CD4-positive, alpha-beta memory T cell (primary cell): ENCODE measurements around the gene PEF1. TPM values are rescaled to one million over a fixed set of nuclear protein-coding genes. Genes with fewer than 3 reads are reported as not detected.

Experiments used
- CTCF ChIA-PET: fragments of 350-600 bp; sonication (Branson Sonifier 250); formaldehyde crosslinking; loops from one replicate; lab custom pipeline; 2021; ENCODE audit warnings: inconsistent platforms; ENCODE audit not compliant: partially characterized antibody; lab: Charles Lee
- POLR2A ChIA-PET: fragments of 350-600 bp; sonication (Branson Sonifier 250); formaldehyde crosslinking; loops from one replicate; lab custom pipeline; 2021; ENCODE audit not compliant: partially characterized antibody; lab: Charles Lee
- DNase-seq, 5 donors: peaks; one replicate each; pipeline versions ENCODE4 v3.0.0 to v3.0.0-alpha.2; 2020 to 2022; ENCODE audit warnings: mixed read lengths in 1 of 5
- H3K27ac ChIP-seq: one replicate; pipeline ENCODE4 v1.7.0; 2013; ENCODE audit warnings: low read depth, low read length
- H3K27me3 ChIP-seq: 2 replicates; pipeline ENCODE4 v1.7.0; 2013; ENCODE audit warnings: mild to moderate bottlenecking, low read length, moderate library complexity; ENCODE audit not compliant: insufficient read depth
- H3K36me3 ChIP-seq: 2 replicates; pipeline ENCODE4 v1.7.0; 2013; ENCODE audit warnings: mild to moderate bottlenecking, low read length, moderate library complexity; ENCODE audit not compliant: insufficient read depth
- H3K4me1 ChIP-seq: 2 replicates; pipeline ENCODE4 v1.7.0; 2013; ENCODE audit warnings: mild to moderate bottlenecking, low read length, moderate library complexity; ENCODE audit not compliant: insufficient read depth
- H3K4me3 ChIP-seq, 2 donors: one replicate each; pipeline ENCODE4 v1.7.0; 2013; ENCODE audit warnings: low read length in 2 of 2, mild to moderate bottlenecking in 1 of 2
- H3K9me3 ChIP-seq, 2 donors: one replicate each; pipeline ENCODE4 v1.7.0; 2013; ENCODE audit warnings: low read length in 2 of 2, control low read depth in 1 of 2; ENCODE audit not compliant: control insufficient read depth in 1 of 2
- H3K27ac Mint-ChIP-seq, 7 donors: one replicate each; pipeline ENCODE4 v1.8.0; 2020 to 2021; ENCODE audit warnings: mixed read lengths in 7 of 7, mild to moderate bottlenecking in 6 of 7, inconsistent platforms in 3 of 7, moderate library complexity in 3 of 7
- H3K27me3 Mint-ChIP-seq, 2 donors: one replicate each; pipeline ENCODE4 v1.8.0; 2020 to 2021; ENCODE audit warnings: mixed read lengths in 2 of 2
- H3K36me3 Mint-ChIP-seq, 2 donors: one replicate each; pipeline ENCODE4 v1.8.0; 2020 to 2021; ENCODE audit warnings: mixed read lengths in 2 of 2, inconsistent platforms in 1 of 2, mild to moderate bottlenecking in 1 of 2
- H3K4me1 Mint-ChIP-seq, 4 donors: one replicate each; pipeline ENCODE4 v1.8.0; 2020 to 2021; ENCODE audit warnings: mixed read lengths in 4 of 4, mild to moderate bottlenecking in 1 of 4
- H3K4me3 Mint-ChIP-seq, 8 donors: one replicate each; pipeline ENCODE4 v1.8.0; 2020 to 2021; ENCODE audit warnings: mixed read lengths in 8 of 8, mild to moderate bottlenecking in 7 of 8, moderate library complexity in 6 of 8, inconsistent platforms in 3 of 8
- H3K9me3 Mint-ChIP-seq, 8 donors: one replicate each; pipeline ENCODE4 v1.8.0; 2020 to 2021; ENCODE audit warnings: mixed read lengths in 8 of 8, mild to moderate bottlenecking in 5 of 8, inconsistent platforms in 3 of 8, moderate library complexity in 1 of 8
- intact Hi-C: fragments of 100-400 bp; cut with micrococcal nuclease; formaldehyde crosslinking; loops from one replicate; pipeline ENCODE4 v1.15.1; 2023
- polyA plus RNA-seq, 2 donors: library from polyadenylated mRNA; unstranded; fragments of 300-500 nt; fragmentation: Illumina TruSeq; gene quantifications; one replicate each; pipeline ENCODE4 v1.2.3, GENCODE V29; 2021
- total RNA-seq, 2 experiments: library from RNA; stranded (reverse); gene quantifications; one replicate each; pipeline ENCODE4 v1.2.3, GENCODE V29; 2021

Gene PEF1
- total and polyA plus RNA-seq, 4 experiments from 2014 or later: 39.1 to 124 (median 63.2) TPM

DNA sequence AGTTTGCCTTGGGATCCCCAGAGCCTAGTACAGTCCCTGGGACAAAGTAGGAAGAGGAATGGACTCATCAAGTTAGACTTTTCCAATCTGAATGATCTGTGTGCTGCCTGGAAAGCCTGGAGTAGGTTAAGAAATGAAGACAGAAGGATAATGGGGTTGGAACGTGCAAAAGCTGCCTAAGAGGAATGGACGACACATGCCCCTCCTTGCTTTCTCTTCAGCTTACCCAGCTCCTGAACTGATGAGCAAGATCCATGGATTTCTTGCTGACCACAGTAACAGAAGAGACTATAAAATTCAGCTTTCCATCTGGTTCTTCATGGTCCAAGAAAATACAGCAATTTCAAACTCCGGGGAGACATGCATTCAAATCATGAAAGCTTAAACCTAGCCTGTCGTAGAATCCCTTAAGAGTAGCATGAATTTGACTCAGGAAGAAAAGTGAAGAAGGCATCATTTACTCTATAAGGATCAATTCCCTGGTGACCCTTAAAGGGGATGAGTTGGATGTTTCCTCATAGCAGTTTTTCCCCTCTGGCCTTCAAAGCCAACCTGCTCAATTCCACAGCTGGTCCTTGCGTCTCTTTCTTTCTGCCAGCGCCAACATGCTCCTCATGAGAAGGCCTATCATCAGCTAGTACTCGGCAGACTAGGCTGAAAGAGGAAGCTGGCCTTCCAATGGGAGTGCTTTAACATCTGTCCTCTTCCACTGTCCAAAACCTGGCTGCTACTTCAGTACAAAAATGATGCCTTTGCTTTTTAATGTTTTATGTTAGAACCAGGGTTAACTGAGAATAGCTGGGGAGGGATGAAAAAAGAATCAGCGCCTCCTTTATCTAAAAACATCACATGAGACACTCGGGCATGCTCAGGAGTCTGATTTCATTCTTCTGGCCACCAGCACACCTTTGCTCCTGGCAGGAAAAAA, 5.7 kb upstream of the PEF1 start:
- ChIA-PET POLR2A (no interaction called here), CTCF (interaction anchor here (0.9 to 1.5 kb wide), 4 partner anchors 15 to 314 kb away, joined by 3 read pairs; no protein-coding TSS in a partner anchor)
- Histone ChIP-seq H3K27ac (no peak overlapping the region), H3K27me3 (no peaks in the 10 kb centered on the region), H3K4me1 (peaks cover 8% of the 10 kb centered on the region), H3K9me3 (no peaks in the 10 kb centered on the region), H3K36me3 (no peaks in the 10 kb centered on the region), H3K4me3 (no peak overlapping the region)
- intact Hi-C loops: no loop called here
- H3K36me3 Mint-ChIP-seq: no peaks in the 10 kb centered on the region
- H3K27ac Mint-ChIP-seq: no peak overlapping the region
- peaks cover 7 to 20% (median 11%) of the 10 kb centered on the region in 4 donors for H3K4me1 Mint-ChIP-seq
- no peaks in the 10 kb centered on the region for H3K27me3 Mint-ChIP-seq
- H3K4me3 Mint-ChIP-seq: no peak overlapping the region
- DNase-seq: no peak
- H3K9me3 Mint-ChIP-seq: peaks cover 0 to 4% (median 0%) of the 10 kb centered on the region in 8 donors

DNA sequence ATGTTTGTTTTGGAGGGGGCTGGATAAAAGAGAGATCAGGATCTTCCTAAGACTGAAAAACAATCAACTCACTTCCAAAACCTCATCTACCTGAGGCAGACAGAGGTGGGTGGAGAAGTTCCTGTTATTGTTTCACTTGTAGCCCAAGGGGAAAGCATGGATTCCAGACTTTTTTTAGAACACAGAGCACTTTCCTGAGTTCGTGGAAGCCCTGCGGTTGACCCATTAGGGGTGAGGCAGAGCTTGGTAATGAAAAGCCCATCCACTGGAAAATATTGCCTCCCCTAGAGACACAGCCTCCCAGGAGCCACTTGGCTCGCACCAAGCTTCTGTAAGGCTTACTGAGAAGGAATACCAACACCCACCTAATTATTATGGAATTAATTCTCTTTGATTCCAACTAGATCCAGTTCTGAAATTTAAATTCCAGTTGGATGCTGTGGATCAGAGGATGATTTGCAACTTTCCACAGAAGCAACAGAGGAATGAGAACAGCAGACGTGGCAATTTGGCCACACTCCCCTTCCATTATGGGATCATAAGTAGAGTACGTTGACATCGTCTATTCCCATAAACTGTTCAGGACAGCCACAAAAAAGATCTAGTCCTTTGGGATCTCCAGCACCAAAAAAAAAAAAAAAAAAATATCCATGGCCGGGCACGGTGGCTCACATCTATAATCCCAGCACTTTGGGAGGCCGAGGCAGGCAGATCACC, 4.1 kb upstream of the PEF1 start:
- peaks cover 0 to 9% (median 0%) of the 10 kb centered on the region in 8 donors for H3K9me3 Mint-ChIP-seq
- H3K4me1 Mint-ChIP-seq: peaks cover 18 to 37% (median 24%) of the 10 kb centered on the region in 4 donors
- H3K9me3 ChIP-seq: no peaks in the 10 kb centered on the region
- H3K4me3 ChIP-seq: no peak overlapping the region
- intact Hi-C loops: loop anchor here (10.0 kb wide), 1 partner anchor 1006 kb away; the partner anchor contains the start of genes RBBP4 and ZBTB8OS
- H3K36me3 ChIP-seq: no peaks in the 10 kb centered on the region
- CTCF ChIA-PET: interaction anchor here (0.7 kb wide), 1 partner anchor 607 kb away, joined by 3 read pairs; no protein-coding TSS in a partner anchor
- peak in 1 of 5 donors; percentile 2 for DNase-seq
- H3K4me1 ChIP-seq: peaks cover 14% of the 10 kb centered on the region
- H3K36me3 Mint-ChIP-seq: peaks cover 0 to 11% of the 10 kb centered on the region in 2 donors
- H3K27me3 Mint-ChIP-seq: no peaks in the 10 kb centered on the region
- no peak overlapping the region for H3K27ac Mint-ChIP-seq
- H3K27me3 ChIP-seq: no peaks in the 10 kb centered on the region
- H3K27ac ChIP-seq: no peak overlapping the region
- H3K4me3 Mint-ChIP-seq: no peak overlapping the region
- POLR2A ChIA-PET: no interaction called here

DNA sequence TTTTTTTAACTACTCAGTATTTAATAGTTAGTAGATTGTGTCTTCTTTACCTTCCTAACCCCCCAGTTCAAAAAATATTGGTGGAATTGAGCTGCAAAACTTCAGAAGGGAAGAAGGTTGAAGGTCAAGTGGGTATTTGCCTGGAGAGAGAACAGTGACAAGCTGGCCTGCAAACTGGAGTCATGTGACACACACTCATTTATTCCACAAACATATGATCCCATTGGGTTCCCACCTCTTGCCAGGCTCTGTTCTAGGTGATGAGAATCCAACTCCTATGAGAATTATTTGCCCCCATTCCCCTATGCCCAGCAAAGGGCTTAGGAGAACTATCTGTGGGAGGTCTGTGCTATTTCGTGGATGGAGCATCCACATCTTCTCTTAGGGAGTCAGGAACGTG, 3.5 kb upstream of the PEF1 start:
- Mint-ChIP-seq H3K27ac (peak overlapping the region in 1 of 7 donors; percentile 38), H3K4me3 (no peak overlapping the region), H3K36me3 (peaks cover 0 to 11% of the 10 kb centered on the region in 2 donors), H3K9me3 (peaks cover 0 to 9% (median 0%) of the 10 kb centered on the region in 8 donors), H3K27me3 (no peaks in the 10 kb centered on the region), H3K4me1 (peaks cover 23 to 43% (median 30%) of the 10 kb centered on the region in 4 donors)
- Histone ChIP-seq H3K36me3 (no peaks in the 10 kb centered on the region), H3K27me3 (no peaks in the 10 kb centered on the region), H3K27ac (no peak overlapping the region), H3K4me3 (no peak overlapping the region), H3K4me1 (peaks cover 20% of the 10 kb centered on the region), H3K9me3 (no peaks in the 10 kb centered on the region)
- DNase-seq: no peak
- intact Hi-C loops: loop anchor here (10.0 kb wide), 1 partner anchor 1007 kb away; the partner anchor contains the start of genes RBBP4 and ZBTB8OS
- ChIA-PET POLR2A (no interaction called here), CTCF (interaction anchor here (0.7 kb wide), 1 partner anchor 607 kb away, joined by 3 read pairs; no protein-coding TSS in a partner anchor)

DNA sequence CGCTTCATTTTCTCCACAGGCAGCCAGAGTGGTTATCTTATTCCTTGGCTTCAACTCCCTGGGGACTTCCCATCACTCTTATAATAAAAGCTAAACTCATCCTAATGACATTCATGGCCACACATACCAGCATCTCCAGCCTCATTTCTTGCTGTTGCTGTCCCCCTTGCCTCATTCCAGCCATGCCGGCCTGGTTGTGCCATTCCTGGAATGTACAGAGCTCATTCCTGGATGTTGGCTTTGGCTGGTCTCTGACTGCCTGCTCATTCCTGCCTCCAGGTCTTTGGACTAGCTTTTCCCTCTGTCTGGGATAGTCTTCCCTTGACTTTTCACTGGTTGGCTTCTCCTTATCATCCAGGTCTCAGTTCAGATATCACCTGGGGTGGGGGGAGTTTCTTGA, 2.4 kb upstream of the PEF1 start:
- Mint-ChIP-seq H3K36me3 (peaks cover 0 to 11% of the 10 kb centered on the region in 2 donors), H3K9me3 (peaks cover 0 to 9% (median 0%) of the 10 kb centered on the region in 8 donors), H3K4me1 (peaks cover 23 to 43% (median 32%) of the 10 kb centered on the region in 4 donors), H3K27me3 (no peaks in the 10 kb centered on the region), H3K4me3 (peak overlapping the region in 5 of 8 donors; percentile 6 to 48 (median 23)), H3K27ac (peak overlapping the region in 5 of 7 donors; percentile 23 to 98 (median 53))
- Histone ChIP-seq H3K9me3 (no peaks in the 10 kb centered on the region), H3K27ac (no peak overlapping the region), H3K27me3 (no peaks in the 10 kb centered on the region), H3K4me1 (peaks cover 30% of the 10 kb centered on the region), H3K36me3 (no peaks in the 10 kb centered on the region), H3K4me3 (no peak overlapping the region)
- DNase-seq: peak in 1 of 5 donors; percentile 2
- intact Hi-C loops: loop anchor here (10.0 kb wide), 1 partner anchor 1008 kb away; the partner anchor contains the start of genes RBBP4 and ZBTB8OS
- CTCF ChIA-PET: no interaction called here
- POLR2A ChIA-PET: interaction anchor here (0.6 kb wide), 1 partner anchor 113 kb away, joined by 3 read pairs; no protein-coding TSS in a partner anchor

DNA sequence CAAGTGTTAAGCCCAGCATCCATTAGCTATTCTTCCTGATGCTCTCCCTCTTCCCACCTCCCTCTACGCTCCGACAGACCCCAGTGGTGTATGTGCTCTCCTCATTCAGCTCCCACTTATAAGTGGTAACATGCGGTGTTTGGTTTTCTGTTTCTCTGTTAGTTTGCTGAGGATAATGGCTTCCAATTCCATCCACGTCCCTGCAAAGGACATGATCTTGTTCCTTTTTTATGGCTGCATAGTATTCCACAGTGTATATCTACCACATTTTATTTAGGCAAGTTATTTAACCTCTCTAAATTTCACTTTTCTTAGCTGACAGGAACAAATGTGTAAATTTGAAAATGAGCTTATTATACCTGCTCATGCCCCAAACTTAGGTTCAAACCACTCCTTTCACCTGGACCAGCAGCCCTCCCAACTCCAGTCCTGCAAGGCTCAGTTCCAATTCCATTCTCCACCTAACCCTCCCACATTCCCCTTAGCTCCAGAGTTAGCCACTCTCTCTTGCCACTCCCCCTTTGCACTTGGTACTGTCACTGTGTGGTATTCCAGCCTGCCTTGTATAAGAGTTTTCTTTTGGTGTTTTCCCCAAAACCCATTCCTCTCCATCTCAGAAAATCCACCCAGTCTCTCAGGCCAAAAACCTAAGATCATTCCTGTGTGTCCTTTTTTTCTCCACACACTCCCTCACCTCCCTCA, 1.7 kb upstream of the PEF1 start:
- peaks cover 0 to 9% (median 0%) of the 10 kb centered on the region in 8 donors for H3K9me3 Mint-ChIP-seq
- H3K27me3 ChIP-seq: no peaks in the 10 kb centered on the region
- CTCF ChIA-PET: interaction anchor here (0.7 kb wide), 1 partner anchor 143 kb away, joined by 3 read pairs; no protein-coding TSS in a partner anchor
- H3K27ac Mint-ChIP-seq: peak overlapping the region; percentile 98 to 100 (median 100)
- no peak overlapping the region for H3K27ac ChIP-seq
- H3K9me3 ChIP-seq: no peaks in the 10 kb centered on the region
- H3K36me3 ChIP-seq: no peaks in the 10 kb centered on the region
- peaks cover 30% of the 10 kb centered on the region for H3K4me1 ChIP-seq
- peaks cover 23 to 43% (median 32%) of the 10 kb centered on the region in 4 donors for H3K4me1 Mint-ChIP-seq
- H3K27me3 Mint-ChIP-seq: no peaks in the 10 kb centered on the region
- DNase-seq: no peak
- H3K36me3 Mint-ChIP-seq: peaks cover 0 to 11% of the 10 kb centered on the region in 2 donors
- intact Hi-C loops: loop anchor here (10.0 kb wide), 1 partner anchor 1008 kb away; the partner anchor contains the start of genes RBBP4 and ZBTB8OS
- peak overlapping the region; percentile 97 to 100 (median 100) for H3K4me3 Mint-ChIP-seq
- H3K4me3 ChIP-seq: no peak overlapping the region
- POLR2A ChIA-PET: no interaction called here

DNA sequence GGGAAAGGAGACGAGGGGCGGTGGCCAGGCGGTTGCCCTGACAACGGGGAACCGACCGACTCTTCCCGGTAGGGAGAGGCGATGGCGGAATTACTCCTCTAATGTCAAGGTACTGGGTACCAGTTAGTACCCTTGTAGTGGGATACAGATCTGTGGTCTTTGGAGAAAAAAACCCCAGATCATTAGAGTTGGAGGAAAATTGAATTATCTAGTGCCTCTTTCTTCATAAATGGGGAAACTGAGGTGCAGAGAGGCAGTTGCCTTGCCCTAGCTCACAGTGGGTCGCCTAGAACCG, 545 bp upstream of the PEF1 start:
- peaks cover 0 to 9% (median 0%) of the 10 kb centered on the region in 8 donors for H3K9me3 Mint-ChIP-seq
- ChIA-PET CTCF (interaction anchor here (0.8 to 3.2 kb wide), 5 partner anchors 12 to 463 kb away, joined by 3 to 13 read pairs (median 3); partner anchors contain the start of gene KPNA6), POLR2A (interaction anchor here (0.7 to 2.8 kb wide), 14 partner anchors 9 to 1006 kb away, joined by 3 to 14 read pairs (median 4); partner anchors contain the start of genes BSDC1, KHDRBS1, KPNA6 and PTP4A2)
- H3K4me1 ChIP-seq: peaks cover 36% of the 10 kb centered on the region
- H3K9me3 ChIP-seq: no peaks in the 10 kb centered on the region
- no peaks in the 10 kb centered on the region for H3K27me3 Mint-ChIP-seq
- no peaks in the 10 kb centered on the region for H3K27me3 ChIP-seq
- H3K4me1 Mint-ChIP-seq: peaks cover 23 to 43% (median 32%) of the 10 kb centered on the region in 4 donors
- no peaks in the 10 kb centered on the region for H3K36me3 ChIP-seq
- peak overlapping the region; percentile 98 to 100 (median 100) for H3K27ac Mint-ChIP-seq
- peak overlapping the region; percentile 72 to 74 for H3K4me3 ChIP-seq
- H3K36me3 Mint-ChIP-seq: peaks cover 0 to 11% of the 10 kb centered on the region in 2 donors
- intact Hi-C loops: loop anchor here (10.0 kb wide), 1 partner anchor 1010 kb away; the partner anchor contains the start of genes RBBP4 and ZBTB8OS
- H3K27ac ChIP-seq: peak overlapping the region; percentile 99
- DNase-seq: no peak
- peak overlapping the region; percentile 97 to 100 (median 100) for H3K4me3 Mint-ChIP-seq
